ENCODE measurements around the gene TMC7. TPM values are rescaled to one million over a fixed set of nuclear protein-coding genes. Genes with fewer than 3 reads are reported as not detected.

Gene TMC7
- total and polyA plus RNA-seq, 2 of the 13 experiments (the other 11 are each of a cell fraction or from before 2014, with no cell fraction given) = 1.2 to 5.1 TPM

DNA sequence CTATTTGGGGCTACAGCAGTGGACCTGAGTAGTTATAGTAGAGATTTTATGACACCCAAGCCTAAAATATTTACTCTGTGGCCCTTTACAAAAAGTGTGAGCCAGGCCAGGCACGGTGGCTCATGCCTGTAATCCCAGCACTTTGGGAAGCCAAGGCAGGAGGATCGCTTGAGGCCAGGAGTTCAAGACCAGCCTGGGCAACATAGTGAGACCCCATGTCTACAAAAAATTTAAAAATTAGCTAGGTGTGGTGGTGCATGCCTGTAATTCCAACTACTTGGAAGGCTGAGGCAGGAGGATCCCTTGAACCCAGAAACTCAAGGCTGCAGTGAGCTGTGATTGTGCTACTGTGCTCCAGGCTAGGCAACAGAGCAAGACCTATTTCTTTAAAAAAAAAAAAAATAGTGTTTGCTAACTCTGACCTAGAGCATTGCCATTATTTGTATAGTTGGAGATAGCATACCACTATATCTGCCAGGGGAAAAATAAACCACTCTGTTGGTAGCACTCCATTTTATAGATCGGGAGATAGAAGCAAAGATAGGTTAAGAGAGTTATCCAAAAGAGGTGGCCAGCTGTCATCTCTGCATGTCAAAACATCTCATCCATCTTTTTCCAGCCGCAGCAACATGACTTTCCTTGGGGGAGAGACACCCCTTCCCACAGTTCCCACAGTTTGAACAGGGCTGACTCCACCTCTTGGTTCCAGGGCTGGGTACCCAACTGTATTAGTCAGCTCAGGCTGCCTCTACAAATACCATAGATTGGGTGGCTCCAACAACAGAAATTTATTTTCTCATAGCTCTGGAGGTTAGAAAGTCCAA is 127.0 kb downstream of the TMC7 start:
- no peaks in the 10 kb centered on the region for H4K20me1 ChIP-seq (ENCODE audit: insufficient read depth, low read length)
- H3K27me3 ChIP-seq (ENCODE audit: control insufficient read depth in 1 of 2, insufficient read depth in 2 of 2, low read length in 2 of 2) = no peaks in the 10 kb centered on the region
- POLR2A ChIA-PET = interaction anchor here (0.7 to 12.1 kb wide), 5 partner anchors 9 to 189 kb away, joined by 3 to 239 read pairs (median 3); no protein-coding TSS in a partner anchor
- H3K4me2 ChIP-seq (ENCODE audit: low read depth, low read length) = peak overlapping the region; percentile 72
- peak overlapping the region; percentile 45 for H3K27ac ChIP-seq (ENCODE audit: extremely low read length, insufficient read depth, low read length)
- H3K4me1 ChIP-seq (ENCODE audit: insufficient read depth, low read length) = peaks cover 93% of the 10 kb centered on the region
- ATAC-seq (peak; percentile 31), DNase-seq (ENCODE audit: low spot score) (peak; percentile 76), FAIRE-seq (no peak)
- H3K4me3 ChIP-seq (replicated peaks in 1 of 3; ENCODE audit: insufficient read depth in 1 of 3, low read depth in 2 of 3, low read length in 3 of 3) = peak overlapping the region in 1 of 3 experiments; percentile 12; a peak in 1 of 6 replicates
- no peak overlapping the region for H2AFZ ChIP-seq (ENCODE audit: low read length)
- H3K9me3 ChIP-seq (ENCODE audit: low read length) = no peaks in the 10 kb centered on the region
- intact Hi-C loops (cut with micrococcal nuclease; ENCODE audit: unreplicated experiment) (no loop called here), in situ Hi-C loops (cut with HindIII; ENCODE audit: extremely low pct_ligation_motif_present, low pct_unique_long_range_greater_than_20kb) (no loop called here)
- CTCF ChIA-PET (ENCODE audit: low intra/inter-chr PET ratio, low total read pairs) = interaction anchor here (1.2 kb wide), 1 partner anchor 24 kb away, joined by 3 read pairs; no protein-coding TSS in a partner anchor
- no peaks in the 10 kb centered on the region; a peak in 1 of 5 replicates for H3K36me3 ChIP-seq (replicated peaks in 1 of 2; ENCODE audit: control insufficient read depth in 1 of 2, insufficient read depth in 2 of 2, low read length in 2 of 2)
- no TSS peak for BruUV-seq (replicated peaks)
- peak overlapping the region; percentile 46 for H3K9ac ChIP-seq (ENCODE audit: insufficient read depth, low read depth, low read length)
- 29% methylated on average over 4 of the region's 4 CpGs for WGBS (ENCODE audit: low lambda C conversion rate)
- peaks cover 5% of the 10 kb centered on the region for H3K79me2 ChIP-seq (ENCODE audit: insufficient read depth, low read length)
- TF ChIP-seq ZFP91 (CRISPR knock-in tag; IDR thresholded peaks at IDR 0.05; ENCODE audit: borderline replicate concordance) (peak; percentile 98), ZNF563 (CRISPR knock-in tag; IDR thresholded peaks at IDR 0.05) (no peak), ZNF292 (CRISPR knock-in tag; IDR thresholded peaks at IDR 0.05; ENCODE audit: borderline replicate concordance, low read depth) (no peak), REXO4 (CRISPR knock-in tag; IDR thresholded peaks at IDR 0.05; ENCODE audit: borderline replicate concordance) (no peak), GABPA (IDR thresholded peaks at IDR 0.05; ENCODE audit: low read depth, low read length) (no peak), GABPA (CRISPR knock-in tag; IDR thresholded peaks at IDR 0.05; ENCODE audit: low read depth) (no peak), KDM2A (CRISPR knock-in tag; IDR thresholded peaks at IDR 0.05; ENCODE audit: borderline replicate concordance, low read depth) (no peak), HDAC2 (CRISPR knock-in tag; IDR thresholded peaks at IDR 0.05) (0 out of 2 replicates have a peak, but pooled peaks have one; percentile 38), ZMYM3 (CRISPR knock-in tag; IDR thresholded peaks at IDR 0.05) (peak; percentile 86), MEF2D (CRISPR knock-in tag; IDR thresholded peaks at IDR 0.05) (no peak), ZSCAN25 (CRISPR knock-in tag; IDR thresholded peaks at IDR 0.05) (no peak), ZNF788 (CRISPR knock-in tag; IDR thresholded peaks at IDR 0.05; ENCODE audit: borderline replicate concordance) (0 out of 2 replicates have a peak, but pooled peaks have one; percentile 9), AHDC1 (CRISPR knock-in tag; IDR thresholded peaks at IDR 0.05; ENCODE audit: borderline replicate concordance) (no peak), SNRNP70 (IDR thresholded peaks at IDR 0.05; ENCODE audit: low read depth, low read length) (no peak)
